Upper lobe of left lung (tissue), 6 donors: ENCODE results near the gene CIZ1. TPM values are rescaled to one million over a fixed set of nuclear protein-coding genes. Genes with fewer than 3 reads are reported as not detected.

Source experiments
- ATAC-seq, 2 donors: fragments of 200-7000 bp; cut with Tn5 transposase; one replicate each; pipeline ENCODE4 v1.9.1; 2022; ENCODE audit warnings: mild to moderate bottlenecking in 2 of 2, moderate library complexity in 2 of 2; ENCODE audit not compliant: low FRiP score in 2 of 2
- DNase-seq, 2 donors: peaks; one replicate each; pipeline ENCODE4 v3.0.0-alpha.2; 2019 to 2020
- H3K27ac ChIP-seq, 4 donors: fragments of 200-600 bp; sonication (generic); one replicate each; pipeline ENCODE4 v1.5.1; 2016 to 2019
- H3K27me3 ChIP-seq, 4 donors: fragments of 200-600 bp; sonication (generic); one replicate each; pipeline ENCODE4 v1.5.1; 2017 to 2019
- H3K36me3 ChIP-seq, 4 donors: fragments of 200-600 bp; sonication (generic); one replicate each; pipeline ENCODE4 v1.5.1; 2016 to 2019
- H3K4me1 ChIP-seq, 4 donors: fragments of 200-600 bp; sonication (generic); one replicate each; pipeline ENCODE4 v1.5.1; 2018 to 2019
- H3K4me3 ChIP-seq, 4 donors: fragments of 200-600 bp; sonication (generic); one replicate each; pipeline ENCODE4 v1.5.1; 2017 to 2019; ENCODE audit warnings: mild to moderate bottlenecking in 2 of 4, moderate library complexity in 1 of 4
- H3K9me3 ChIP-seq, 4 donors: fragments of 200-600 bp; sonication (generic); one replicate each; pipeline ENCODE4 v1.5.1; 2018 to 2019
- EP300 ChIP-seq, 4 donors: sonication (generic); formaldehyde crosslinking; IDR thresholded peaks; one replicate each; pipeline ENCODE4 v1.5.1; 2017; ENCODE audit warnings: antibody characterized with exemption in 4 of 4, control low read depth in 2 of 4
- POLR2A ChIP-seq, 4 donors: fragments of 450-650 bp; IDR thresholded peaks; one replicate each; pipeline ENCODE4 v1.5.1; 2016 to 2017; ENCODE audit warnings: antibody characterized with exemption in 4 of 4, mild to moderate bottlenecking in 2 of 4
- POLR2AphosphoS5 ChIP-seq, 2 donors: sonication (generic); formaldehyde crosslinking; IDR thresholded peaks; one replicate each; pipeline ENCODE4 v1.5.1; 2017; ENCODE audit warnings: antibody characterized with exemption in 2 of 2
- WGBS, 2 donors: methylation state at CpG; one replicate each; pipeline ENCODE4 v1.1.5; 2017 to 2018; 5-methylcytosine and 5-hydroxymethylcytosine counted together
- total RNA-seq, 6 donors: library from RNA; depleted of rRNA in 4 of 6; stranded (reverse); fragments of >200 nt in 4 of 6; gene quantifications; one replicate each; pipeline versions ENCODE4 v1.1.0 to v1.2.1, GENCODE V29; 2016 to 2021
- TF ChIP-seq, protein P1 (sequence below), 6 experiments: fragments of 450-650 bp in 4 of 6; fragments of 200-600 bp in 2 of 6; sonication (generic) in 2 of 6; IDR thresholded peaks; one replicate each; pipeline ENCODE4 v1.5.1; 2016 to 2019; ENCODE audit warnings: antibody characterized with exemption in 6 of 6
- donor health status: DM: no; HTN: no; CAD: no; lungs with moderate emphysema.
- donor health status: DM: no; HTN: yes; CAD: no; lungs with severe emphysema.

The CIZ1 gene
- total RNA-seq, 6 donors from 2014 or later: 53.4 to 136 (median 95.5) TPM

DNA sequence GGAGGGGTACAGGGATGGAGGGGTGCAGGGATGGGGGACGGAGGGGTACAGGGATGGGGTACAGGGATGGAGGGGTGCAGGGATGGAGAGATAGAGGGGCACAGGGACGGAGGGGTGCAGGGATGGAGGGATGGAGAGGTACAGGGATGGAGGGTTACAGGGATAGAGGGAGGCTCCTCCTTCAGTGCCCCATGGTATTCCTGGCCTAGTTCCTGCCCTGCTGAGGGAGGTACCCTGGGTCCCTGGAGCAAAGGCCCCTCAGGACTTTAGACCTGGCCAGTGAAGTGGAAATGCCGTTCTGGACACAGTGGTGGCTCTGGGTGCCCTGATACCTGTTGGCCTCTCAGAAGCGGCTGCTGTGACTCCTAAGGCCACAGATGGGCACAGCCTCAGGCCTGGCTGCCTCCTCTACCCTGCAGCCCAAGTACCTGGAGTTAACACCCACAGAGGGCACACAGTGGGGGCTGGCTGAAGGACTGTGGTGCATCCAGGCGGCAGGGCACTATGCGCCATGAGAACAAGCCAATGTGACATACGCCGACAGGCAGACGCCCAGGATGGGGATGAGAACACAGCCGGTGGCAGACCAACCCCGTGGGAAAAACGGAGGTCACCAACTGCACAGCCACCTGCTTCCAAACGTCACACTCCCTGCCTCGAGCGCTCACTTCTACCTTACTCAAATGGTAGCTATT, 72.3 kb downstream of the CIZ1 start:
- no peak for TF ChIP-seq POLR2A (IDR thresholded peaks at IDR 0.05)
- no peak for TF ChIP-seq EP300 (IDR thresholded peaks at IDR 0.05)
- TF ChIP-seq, protein P1, sequence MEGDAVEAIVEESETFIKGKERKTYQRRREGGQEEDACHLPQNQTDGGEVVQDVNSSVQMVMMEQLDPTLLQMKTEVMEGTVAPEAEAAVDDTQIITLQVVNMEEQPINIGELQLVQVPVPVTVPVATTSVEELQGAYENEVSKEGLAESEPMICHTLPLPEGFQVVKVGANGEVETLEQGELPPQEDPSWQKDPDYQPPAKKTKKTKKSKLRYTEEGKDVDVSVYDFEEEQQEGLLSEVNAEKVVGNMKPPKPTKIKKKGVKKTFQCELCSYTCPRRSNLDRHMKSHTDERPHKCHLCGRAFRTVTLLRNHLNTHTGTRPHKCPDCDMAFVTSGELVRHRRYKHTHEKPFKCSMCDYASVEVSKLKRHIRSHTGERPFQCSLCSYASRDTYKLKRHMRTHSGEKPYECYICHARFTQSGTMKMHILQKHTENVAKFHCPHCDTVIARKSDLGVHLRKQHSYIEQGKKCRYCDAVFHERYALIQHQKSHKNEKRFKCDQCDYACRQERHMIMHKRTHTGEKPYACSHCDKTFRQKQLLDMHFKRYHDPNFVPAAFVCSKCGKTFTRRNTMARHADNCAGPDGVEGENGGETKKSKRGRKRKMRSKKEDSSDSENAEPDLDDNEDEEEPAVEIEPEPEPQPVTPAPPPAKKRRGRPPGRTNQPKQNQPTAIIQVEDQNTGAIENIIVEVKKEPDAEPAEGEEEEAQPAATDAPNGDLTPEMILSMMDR (IDR thresholded peaks at IDR 0.05): no peak
- TF ChIP-seq POLR2AphosphoS5 (IDR thresholded peaks at IDR 0.05): no peak
- no peak overlapping the region for H3K27ac ChIP-seq
- H3K27me3 ChIP-seq: no peaks in the 10 kb centered on the region
- 85 to 87% methylated on average over 14 of the region's 15 CpGs for WGBS, 2 donors
- H3K4me1 ChIP-seq: peaks cover 3 to 9% (median 7%) of the 10 kb centered on the region in 4 donors
- DNase-seq (no peak), ATAC-seq (no peak)
- peaks cover 4 to 42% (median 28%) of the 10 kb centered on the region in 4 donors for H3K36me3 ChIP-seq
- H3K9me3 ChIP-seq: no peaks in the 10 kb centered on the region
- no peak overlapping the region for H3K4me3 ChIP-seq

DNA sequence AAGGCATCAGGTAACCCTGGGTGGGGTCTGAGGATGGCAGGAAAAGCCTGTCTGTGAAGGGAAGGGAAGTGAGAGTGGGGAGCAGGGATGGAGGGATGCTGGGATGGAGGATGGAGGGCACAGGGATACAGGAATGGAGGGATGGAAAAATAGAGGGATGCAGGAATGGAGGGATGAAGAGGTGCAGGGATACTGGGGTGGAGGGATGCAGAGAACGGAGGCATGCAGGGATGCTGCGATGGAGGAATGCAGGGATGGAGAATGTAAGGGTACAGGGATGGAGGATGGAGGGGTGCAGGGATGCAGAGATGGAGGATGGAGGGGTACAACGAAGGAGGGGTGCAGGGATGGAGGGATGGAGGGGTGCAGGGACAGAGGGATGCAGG, 72.9 kb downstream of the CIZ1 start:
- Histone ChIP-seq H3K27me3 (no peaks in the 10 kb centered on the region), H3K27ac (no peak overlapping the region), H3K36me3 (peaks cover 4 to 37% (median 25%) of the 10 kb centered on the region in 4 donors), H3K4me1 (peaks cover 3 to 9% (median 7%) of the 10 kb centered on the region in 4 donors), H3K9me3 (no peaks in the 10 kb centered on the region), H3K4me3 (no peak overlapping the region)
- WGBS, 2 donors: 39 to 72% methylated on average over 3 of the region's 3 CpGs
- TF ChIP-seq POLR2AphosphoS5 (IDR thresholded peaks at IDR 0.05): no peak
- no peak for TF ChIP-seq EP300 (IDR thresholded peaks at IDR 0.05)
- TF ChIP-seq POLR2A (IDR thresholded peaks at IDR 0.05): no peak
- TF ChIP-seq, protein P1 (IDR thresholded peaks at IDR 0.05): no peak
- no peak for DNase-seq
- ATAC-seq: no peak

DNA sequence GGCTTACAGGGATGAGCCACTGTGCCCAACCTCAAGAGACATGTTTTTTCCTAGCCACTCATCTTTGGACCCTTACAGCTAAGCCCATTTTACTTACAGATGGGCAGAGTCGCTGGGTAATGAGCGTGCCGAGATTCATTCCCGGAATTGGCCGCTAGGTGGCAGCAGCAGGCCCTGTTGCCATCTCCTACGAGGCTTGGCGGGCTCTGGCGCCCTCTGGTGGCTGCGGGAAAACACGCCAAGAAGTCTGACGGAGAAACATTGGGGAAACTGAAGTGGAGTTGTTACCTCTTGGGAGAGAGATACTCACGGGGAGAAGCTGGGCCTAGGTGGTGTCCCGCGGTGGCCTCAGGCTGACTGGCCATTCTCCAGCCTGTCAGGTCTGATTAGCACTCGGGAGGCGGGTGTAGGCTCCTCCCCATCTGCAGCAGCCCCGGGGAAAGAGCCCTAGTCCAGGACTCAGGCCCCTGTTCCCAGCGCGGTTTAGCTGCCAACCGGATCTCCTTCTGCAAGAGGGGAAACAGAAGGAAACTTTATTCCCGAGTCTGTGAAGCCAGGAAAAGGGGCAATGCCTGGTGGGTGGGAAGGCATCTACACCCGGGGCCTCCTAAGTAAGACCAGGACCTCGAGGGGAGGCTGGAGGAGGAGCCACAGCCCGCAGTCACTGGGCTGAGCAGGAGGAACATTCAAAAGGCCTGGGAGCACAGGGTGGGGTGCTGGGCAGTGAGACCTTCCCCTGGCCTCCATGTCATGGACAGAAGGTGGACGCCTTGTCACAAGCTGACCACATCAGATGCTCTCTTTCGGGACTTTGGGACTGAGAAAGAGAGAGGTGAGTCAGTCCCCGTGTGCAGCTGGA, 73.5 kb downstream of the CIZ1 start:
- peak; percentile 95 to 97 for DNase-seq
- peak; percentile 91 to 93 for ATAC-seq
- Histone ChIP-seq H3K4me3 (no peak overlapping the region), H3K27ac (peak overlapping the region in 1 of 4 donors; percentile 13), H3K27me3 (no peaks in the 10 kb centered on the region), H3K4me1 (peaks cover 3 to 9% (median 7%) of the 10 kb centered on the region in 4 donors), H3K36me3 (peaks cover 4 to 31% (median 20%) of the 10 kb centered on the region in 4 donors), H3K9me3 (no peaks in the 10 kb centered on the region)
- no peak for TF ChIP-seq EP300 (IDR thresholded peaks at IDR 0.05)
- TF ChIP-seq POLR2A (IDR thresholded peaks at IDR 0.05): no peak
- TF ChIP-seq, protein P1 (IDR thresholded peaks at IDR 0.05): peak; percentile 99 to 100 (median 100)
- no peak for TF ChIP-seq POLR2AphosphoS5 (IDR thresholded peaks at IDR 0.05)
- 12 to 15% methylated on average over 23 to 27 of the region's 27 CpGs for WGBS, 2 donors

GRCh38 chr9:128116104-128117083, 75.0 kb downstream of the CIZ1 start:
- WGBS, 2 donors: 89% methylated on average over 16 of the region's 16 CpGs
- Histone ChIP-seq H3K4me1 (peaks cover 3 to 9% (median 7%) of the 10 kb centered on the region in 4 donors), H3K27ac (no peak overlapping the region), H3K9me3 (no peaks in the 10 kb centered on the region), H3K4me3 (no peak overlapping the region), H3K36me3 (peaks cover 0 to 16% (median 7%) of the 10 kb centered on the region in 4 donors), H3K27me3 (no peaks in the 10 kb centered on the region)
- DNase-seq: no peak
- no peak for ATAC-seq
- TF ChIP-seq POLR2A (IDR thresholded peaks at IDR 0.05) (no peak), POLR2AphosphoS5 (IDR thresholded peaks at IDR 0.05) (no peak), EP300 (IDR thresholded peaks at IDR 0.05) (no peak)
- TF ChIP-seq, protein P1 (IDR thresholded peaks at IDR 0.05): no peak
